ENCODE results near the gene NKAPL. TPM values are rescaled to one million over a fixed set of nuclear protein-coding genes. Genes with fewer than 3 reads are reported as not detected.

The NKAPL gene
- polyA plus RNA-seq, 1 donor (not counting 4 experiments of a cell fraction or from before 2014, with no cell fraction given), result 0.35 TPM

DNA sequence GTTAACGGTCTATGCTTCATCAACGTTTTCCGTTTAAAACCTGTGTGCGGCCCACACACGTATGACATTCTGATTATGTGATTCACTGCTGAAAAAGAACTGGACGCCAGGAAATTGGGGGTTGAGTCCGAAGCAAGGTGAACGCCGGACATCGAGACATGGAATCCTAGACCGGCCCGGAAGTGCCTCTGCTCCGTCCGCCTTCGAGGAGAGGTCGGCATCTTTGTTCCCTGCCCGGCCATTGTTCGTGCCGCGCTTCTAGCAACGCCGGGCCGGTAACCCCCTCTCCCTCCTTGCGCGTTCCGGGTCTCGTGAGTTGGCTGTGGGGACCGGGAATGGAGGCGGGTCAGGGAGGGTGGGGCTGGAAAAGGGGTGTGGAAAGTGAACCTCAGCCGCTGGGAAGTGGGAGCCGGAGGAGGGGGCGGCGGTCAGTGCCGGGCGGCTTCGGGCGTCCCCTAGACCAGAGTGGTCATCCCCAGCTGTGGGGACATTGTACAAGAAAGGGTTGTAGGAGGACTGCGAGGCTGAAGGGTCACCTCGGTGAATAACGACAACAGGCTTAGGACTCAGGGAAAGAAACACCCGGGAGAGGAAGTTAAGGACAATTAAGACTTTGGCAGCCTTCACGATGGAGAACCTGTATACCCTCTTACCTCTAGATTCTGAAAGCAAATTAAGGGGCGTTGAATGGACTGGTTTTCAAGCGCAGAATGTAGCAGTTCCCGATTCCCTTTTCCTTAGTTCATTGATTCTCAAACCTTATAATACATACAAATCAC lies 33.9 kb upstream of the NKAPL start, which contains the start of gene ZSCAN9:
Gene ZSCAN9 (plus strand): TSS at position 220 of the 779 bp plus-strand sequence. CDS start 1,810 bp downstream, outside the sequence.
- Histone ChIP-seq H2AFZ (ENCODE audit: control insufficient read depth, low read length) (peak within 1 kb of the TSS; percentile 96), H3K9me3 (ENCODE audit: control insufficient read depth, low read depth, low read length) (no peaks in the 10 kb centered on the region), H3K4me3 (ENCODE audit: control insufficient read depth in 2 of 3, extremely low read depth in 1 of 3, insufficient read depth in 2 of 3, low read depth in 1 of 3, low read length in 3 of 3) (peak within 1 kb of the TSS; percentile 73 to 88 (median 83)), H3K4me2 (ENCODE audit: control insufficient read depth, extremely low read depth, insufficient read depth, low read depth, low read length) (peak within 1 kb of the TSS; percentile 80), H3K79me2 (ENCODE audit: control insufficient read depth, insufficient read depth, low read length) (no peaks in the 10 kb centered on the region), H3K9me1 (ENCODE audit: control insufficient read depth, extremely low read depth, insufficient read depth, low read length) (no peaks in the 10 kb centered on the region), H4K20me1 (ENCODE audit: control insufficient read depth, extremely low read depth, insufficient read depth, low read length) (no peaks in the 10 kb centered on the region), H3K27me3 (ENCODE audit: control insufficient read depth, extremely low read depth, insufficient read depth, low read length) (no peaks in the 10 kb centered on the region), H3K27ac (ENCODE audit: control insufficient read depth, insufficient read depth, low read length) (peak within 1 kb of the TSS; percentile 60), H3K4me1 (ENCODE audit: control insufficient read depth, extremely low read depth, insufficient read depth, low read length) (peaks cover 12% of the 10 kb centered on the region), H3K36me3 (ENCODE audit: control insufficient read depth in 2 of 2, extremely low read depth in 1 of 2, insufficient read depth in 2 of 2, low read length in 2 of 2) (peaks cover 9 to 14% of the 10 kb centered on the region in 2 experiments), H3K9ac (ENCODE audit: control insufficient read depth, extremely low read depth, insufficient read depth, low read length) (peak within 1 kb of the TSS; percentile 79)
- TF ChIP-seq, protein P1, sequence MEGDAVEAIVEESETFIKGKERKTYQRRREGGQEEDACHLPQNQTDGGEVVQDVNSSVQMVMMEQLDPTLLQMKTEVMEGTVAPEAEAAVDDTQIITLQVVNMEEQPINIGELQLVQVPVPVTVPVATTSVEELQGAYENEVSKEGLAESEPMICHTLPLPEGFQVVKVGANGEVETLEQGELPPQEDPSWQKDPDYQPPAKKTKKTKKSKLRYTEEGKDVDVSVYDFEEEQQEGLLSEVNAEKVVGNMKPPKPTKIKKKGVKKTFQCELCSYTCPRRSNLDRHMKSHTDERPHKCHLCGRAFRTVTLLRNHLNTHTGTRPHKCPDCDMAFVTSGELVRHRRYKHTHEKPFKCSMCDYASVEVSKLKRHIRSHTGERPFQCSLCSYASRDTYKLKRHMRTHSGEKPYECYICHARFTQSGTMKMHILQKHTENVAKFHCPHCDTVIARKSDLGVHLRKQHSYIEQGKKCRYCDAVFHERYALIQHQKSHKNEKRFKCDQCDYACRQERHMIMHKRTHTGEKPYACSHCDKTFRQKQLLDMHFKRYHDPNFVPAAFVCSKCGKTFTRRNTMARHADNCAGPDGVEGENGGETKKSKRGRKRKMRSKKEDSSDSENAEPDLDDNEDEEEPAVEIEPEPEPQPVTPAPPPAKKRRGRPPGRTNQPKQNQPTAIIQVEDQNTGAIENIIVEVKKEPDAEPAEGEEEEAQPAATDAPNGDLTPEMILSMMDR (optimal IDR thresholded peaks at IDR 0.05 in 1 of 3, IDR thresholded peaks at IDR 0.05 in 1 of 3, conservative IDR thresholded peaks at IDR 0.05 in 1 of 3; ENCODE audit: extremely low read depth in 1 of 3, insufficient read depth in 2 of 3, low read length in 3 of 3), result no peak
- no peak for TF ChIP-seq EZH2 (IDR thresholded peaks at IDR 0.05; ENCODE audit: low read length)
- FAIRE-seq, result peak; percentile 81
- peak; percentile 25 for DNase-seq (ENCODE audit: low read depth, low spot score)
- dilution Hi-C loops (cut with MboI; ENCODE audit: extremely low pct_ligation_motif_present, low sequenced_read_pairs), result no loop called here

DNA sequence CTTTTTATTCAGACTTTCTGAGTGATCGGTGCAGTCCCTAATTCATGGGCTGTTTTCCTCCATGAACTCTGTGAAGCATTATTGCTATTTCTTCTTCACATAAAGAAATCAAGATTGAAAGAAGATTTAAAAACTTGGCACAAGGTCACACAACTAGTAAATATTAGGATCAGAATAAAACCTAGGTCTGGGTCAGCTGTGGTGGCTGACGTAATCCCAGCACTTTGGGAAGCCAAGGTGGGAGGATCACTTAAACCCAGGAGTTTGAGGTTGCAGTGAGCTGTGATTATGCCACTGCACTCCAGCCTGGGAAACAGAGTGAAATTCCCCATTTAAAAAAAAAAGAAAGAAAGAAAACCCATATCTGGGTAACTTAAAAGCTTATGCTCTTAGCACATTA lies 32.6 kb upstream of the NKAPL start:
- Histone ChIP-seq H3K9me1 (ENCODE audit: control insufficient read depth, extremely low read depth, insufficient read depth, low read length) (no peaks in the 10 kb centered on the region), H3K27ac (ENCODE audit: control insufficient read depth, insufficient read depth, low read length) (no peak overlapping the region), H3K4me3 (ENCODE audit: control insufficient read depth in 2 of 3, extremely low read depth in 1 of 3, insufficient read depth in 2 of 3, low read depth in 1 of 3, low read length in 3 of 3) (no peak overlapping the region), H3K4me1 (ENCODE audit: control insufficient read depth, extremely low read depth, insufficient read depth, low read length) (peaks cover 12% of the 10 kb centered on the region), H3K4me2 (ENCODE audit: control insufficient read depth, extremely low read depth, insufficient read depth, low read depth, low read length) (no peak overlapping the region), H3K79me2 (ENCODE audit: control insufficient read depth, insufficient read depth, low read length) (no peaks in the 10 kb centered on the region), H3K36me3 (ENCODE audit: control insufficient read depth in 2 of 2, extremely low read depth in 1 of 2, insufficient read depth in 2 of 2, low read length in 2 of 2) (peaks cover 13 to 15% of the 10 kb centered on the region in 2 experiments), H4K20me1 (ENCODE audit: control insufficient read depth, extremely low read depth, insufficient read depth, low read length) (no peaks in the 10 kb centered on the region), H3K9ac (ENCODE audit: control insufficient read depth, extremely low read depth, insufficient read depth, low read length) (no peak overlapping the region), H3K9me3 (ENCODE audit: control insufficient read depth, low read depth, low read length) (no peaks in the 10 kb centered on the region), H2AFZ (ENCODE audit: control insufficient read depth, low read length) (no peak overlapping the region), H3K27me3 (ENCODE audit: control insufficient read depth, extremely low read depth, insufficient read depth, low read length) (no peaks in the 10 kb centered on the region)
- FAIRE-seq (no peak), DNase-seq (ENCODE audit: low read depth, low spot score) (no peak)
- no peak for TF ChIP-seq EZH2 (IDR thresholded peaks at IDR 0.05; ENCODE audit: low read length)
- TF ChIP-seq, protein P1 (optimal IDR thresholded peaks at IDR 0.05 in 1 of 3, IDR thresholded peaks at IDR 0.05 in 1 of 3, conservative IDR thresholded peaks at IDR 0.05 in 1 of 3; ENCODE audit: extremely low read depth in 1 of 3, insufficient read depth in 2 of 3, low read length in 3 of 3), result no peak
- dilution Hi-C loops (cut with MboI; ENCODE audit: extremely low pct_ligation_motif_present, low sequenced_read_pairs), result no loop called here
